G401.6 (cell line): ENCODE measurements around the gene POLR2L.

Experiments
- FAIRE-seq: peaks from 2 replicates; lab custom pipeline; 2012; peaks lifted over from hg19 to GRCh38; lab: Jason Lieb, UNC

Gene POLR2L

DNA sequence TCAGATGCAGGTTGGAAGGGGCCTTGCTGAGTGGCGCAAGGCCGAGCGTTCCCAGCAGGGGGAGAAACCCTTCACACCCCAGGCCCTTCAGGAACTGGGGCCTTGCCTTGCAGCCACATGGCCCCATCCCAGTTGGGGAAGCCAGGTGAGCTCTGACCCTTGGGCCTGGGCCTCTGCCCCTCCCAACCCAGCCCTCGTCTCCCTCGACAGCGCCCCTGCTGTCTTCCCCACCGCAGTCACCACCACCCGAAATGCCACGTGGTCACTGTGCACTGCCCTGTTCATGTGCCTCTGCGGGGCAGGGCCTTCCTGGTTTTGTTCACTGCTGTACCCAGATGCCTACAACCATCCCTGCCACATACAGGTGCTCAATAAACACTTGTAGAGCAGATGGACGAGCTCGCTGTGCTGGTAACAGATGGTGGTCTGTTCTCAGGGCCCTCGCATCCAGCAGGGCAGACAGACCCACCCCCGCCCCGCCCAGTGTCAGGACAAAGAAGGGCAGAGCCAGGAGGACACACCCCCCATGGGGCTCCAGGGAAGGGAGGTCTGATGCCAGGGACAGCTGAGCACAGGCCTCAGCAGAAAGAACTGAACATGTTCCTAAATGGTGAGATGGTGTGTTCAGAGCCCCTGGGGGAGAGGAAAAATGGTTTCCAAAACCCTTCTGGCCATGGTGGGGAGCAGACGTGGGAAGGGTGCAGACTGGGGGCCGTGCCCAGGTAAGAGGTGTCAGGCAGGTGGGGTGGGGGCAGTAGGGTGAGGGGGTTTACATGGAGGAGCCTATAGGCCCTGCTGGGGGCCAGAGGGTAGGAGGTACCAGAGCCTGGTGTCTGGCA, 3.7 kb downstream of the POLR2L start:
- FAIRE-seq, result no peak

DNA sequence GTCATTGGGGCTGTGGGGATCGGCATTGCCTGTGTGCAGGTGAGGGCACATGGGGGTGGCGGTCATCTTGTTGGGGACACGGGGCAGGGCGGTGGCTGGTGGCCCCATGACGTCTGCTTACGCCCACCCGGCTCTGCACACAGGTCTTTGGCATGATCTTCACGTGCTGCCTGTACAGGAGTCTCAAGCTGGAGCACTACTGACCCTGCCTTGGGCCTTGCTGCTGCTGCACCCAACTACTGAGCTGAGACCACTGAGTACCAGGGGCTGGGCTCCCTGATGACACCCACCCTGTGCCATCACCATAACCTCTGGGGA, 4.4 kb downstream of the POLR2L start:
- no peak for FAIRE-seq

DNA sequence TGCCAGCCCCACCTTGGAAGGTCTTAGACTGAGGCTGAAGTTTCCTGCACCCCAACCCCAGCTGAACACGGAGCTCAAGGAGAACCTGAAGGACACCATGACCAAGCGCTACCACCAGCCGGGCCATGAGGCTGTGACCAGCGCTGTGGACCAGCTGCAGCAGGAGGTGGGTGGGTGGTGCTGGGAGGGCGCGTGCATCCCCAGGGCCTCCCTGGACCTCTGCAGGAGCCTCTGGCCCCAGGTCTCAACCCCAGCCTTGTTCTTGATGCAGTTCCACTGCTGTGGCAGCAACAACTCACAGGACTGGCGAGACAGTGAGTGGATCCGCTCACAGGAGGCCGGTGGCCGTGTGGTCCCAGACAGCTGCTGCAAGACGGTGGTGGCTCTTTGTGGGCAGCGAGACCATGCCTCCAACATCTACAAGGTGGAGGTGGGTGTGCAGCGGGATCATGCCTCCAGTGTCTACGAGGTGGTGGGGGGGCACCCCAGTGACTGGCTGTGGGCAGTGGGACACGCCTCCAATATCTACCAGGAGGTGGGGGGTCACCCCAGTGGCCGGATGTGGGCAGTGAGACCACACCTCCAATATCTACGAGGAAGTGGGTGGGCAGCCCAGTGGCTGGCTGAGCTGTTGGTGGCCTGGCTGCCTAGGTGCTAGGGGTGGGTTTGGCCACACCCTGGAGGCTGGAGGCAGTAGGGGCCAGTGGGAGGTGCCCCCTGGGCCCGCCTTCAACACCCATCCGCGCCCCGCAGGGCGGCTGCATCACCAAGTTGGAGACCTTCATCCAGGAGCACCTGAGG, 4.9 kb downstream of the POLR2L start:
- FAIRE-seq, result no peak

DNA sequence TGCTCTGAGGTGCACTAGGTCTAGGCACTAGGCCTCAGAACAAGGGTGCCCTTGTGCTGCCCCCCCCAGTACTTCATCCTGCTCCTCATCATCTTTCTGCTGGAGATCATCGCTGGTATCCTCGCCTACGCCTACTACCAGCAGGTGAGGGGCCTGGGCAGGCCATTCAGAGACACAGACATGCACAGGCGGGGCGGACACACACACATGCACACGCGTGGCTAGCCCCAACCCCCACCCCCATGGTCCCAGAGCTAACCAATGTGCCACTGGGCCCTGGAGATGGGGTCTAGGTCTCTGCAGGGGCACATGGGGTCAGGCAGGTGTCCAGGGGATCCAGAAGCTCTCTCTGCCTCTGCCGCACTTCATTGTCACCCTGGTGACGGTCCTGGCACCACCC, 5.6 kb downstream of the POLR2L start:
- FAIRE-seq, result no peak

DNA sequence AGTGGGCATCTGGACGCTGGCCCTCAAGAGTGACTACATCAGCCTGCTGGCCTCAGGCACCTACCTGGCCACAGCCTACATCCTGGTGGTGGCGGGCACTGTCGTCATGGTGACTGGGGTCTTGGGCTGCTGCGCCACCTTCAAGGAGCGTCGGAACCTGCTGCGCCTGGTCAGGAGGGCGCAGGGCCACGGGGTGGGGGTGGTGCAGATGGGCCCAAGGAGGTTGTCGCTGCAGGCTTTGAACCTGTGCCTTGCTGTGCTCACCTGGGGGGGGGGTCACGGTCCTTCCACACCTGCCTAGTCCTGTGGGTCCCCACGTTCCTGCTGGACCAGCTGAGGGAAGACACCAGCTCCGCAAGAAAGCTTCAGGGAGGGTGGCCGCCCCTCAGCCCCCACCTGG, 6.1 kb downstream of the POLR2L start:
- no peak for FAIRE-seq

DNA sequence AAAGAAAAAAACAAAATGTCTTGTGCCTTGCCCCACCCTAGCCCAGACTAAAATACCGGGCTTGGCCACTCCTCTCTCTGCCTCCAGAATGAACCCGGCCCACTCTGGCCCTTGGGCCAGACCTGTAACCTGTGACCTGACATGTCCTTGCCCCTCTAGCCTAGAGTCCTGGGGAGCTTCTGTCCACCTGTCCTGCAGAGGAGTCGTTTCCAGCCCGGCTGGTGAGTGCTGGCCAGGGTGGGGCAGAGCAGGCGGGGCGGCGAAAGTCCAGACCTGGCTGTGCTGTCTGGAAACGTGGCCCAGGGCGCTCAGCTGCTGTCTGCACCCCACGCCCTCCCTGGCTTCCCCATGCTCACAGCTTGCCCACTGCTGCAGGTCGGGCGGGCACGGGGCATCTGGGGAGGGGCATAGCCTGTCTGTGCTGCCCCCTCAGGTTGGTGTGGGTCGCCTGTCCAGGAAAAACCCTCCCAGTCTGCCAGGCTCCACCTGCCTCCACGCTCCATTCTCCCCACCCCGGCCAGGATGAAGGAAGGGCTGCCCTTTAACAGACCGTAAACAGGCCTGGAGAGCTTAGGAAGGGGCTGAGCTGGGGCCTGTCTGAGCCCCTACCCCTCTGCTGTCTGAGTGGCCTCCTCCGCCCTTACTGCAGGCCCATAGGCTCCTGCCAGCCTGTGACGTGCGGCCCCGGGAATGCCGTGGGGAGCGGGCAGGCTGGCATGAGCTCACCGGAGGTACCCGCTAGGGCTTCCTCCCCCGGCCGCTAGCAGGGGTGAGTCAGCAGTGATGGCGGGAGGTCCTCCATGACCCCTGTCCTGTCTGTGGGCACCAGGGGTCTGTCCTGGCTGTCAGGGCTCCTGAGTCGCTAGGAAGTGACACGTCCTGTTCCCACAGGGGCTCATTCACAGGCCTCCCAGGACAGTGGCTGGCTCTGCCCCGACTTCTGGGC, 7.7 kb downstream of the POLR2L start:
- FAIRE-seq, result no peak

DNA sequence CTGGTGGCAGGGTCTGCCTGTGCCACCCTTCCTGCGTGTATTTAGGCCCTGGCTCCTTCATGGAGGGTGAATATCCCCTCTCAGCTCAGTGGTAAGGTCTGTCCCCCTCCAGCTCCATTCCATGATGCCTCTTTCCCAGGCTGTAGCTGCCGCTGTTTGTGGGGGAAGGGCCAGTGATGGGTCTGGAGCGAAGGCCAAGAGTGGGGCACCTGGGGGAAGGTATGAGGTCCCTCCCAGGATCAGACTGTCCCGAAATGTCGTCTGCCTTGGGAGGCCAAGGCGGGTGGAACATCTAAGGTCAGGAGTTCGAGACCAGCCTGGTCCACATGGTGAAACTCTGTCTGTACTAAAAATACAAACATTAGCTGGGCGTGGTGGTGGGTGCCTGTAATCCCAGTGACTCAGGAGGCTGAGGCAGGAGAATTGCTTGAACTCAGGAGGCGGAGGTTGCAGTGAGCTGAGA, 8.4 kb downstream of the POLR2L start:
- FAIRE-seq, result peak; percentile 19

DNA sequence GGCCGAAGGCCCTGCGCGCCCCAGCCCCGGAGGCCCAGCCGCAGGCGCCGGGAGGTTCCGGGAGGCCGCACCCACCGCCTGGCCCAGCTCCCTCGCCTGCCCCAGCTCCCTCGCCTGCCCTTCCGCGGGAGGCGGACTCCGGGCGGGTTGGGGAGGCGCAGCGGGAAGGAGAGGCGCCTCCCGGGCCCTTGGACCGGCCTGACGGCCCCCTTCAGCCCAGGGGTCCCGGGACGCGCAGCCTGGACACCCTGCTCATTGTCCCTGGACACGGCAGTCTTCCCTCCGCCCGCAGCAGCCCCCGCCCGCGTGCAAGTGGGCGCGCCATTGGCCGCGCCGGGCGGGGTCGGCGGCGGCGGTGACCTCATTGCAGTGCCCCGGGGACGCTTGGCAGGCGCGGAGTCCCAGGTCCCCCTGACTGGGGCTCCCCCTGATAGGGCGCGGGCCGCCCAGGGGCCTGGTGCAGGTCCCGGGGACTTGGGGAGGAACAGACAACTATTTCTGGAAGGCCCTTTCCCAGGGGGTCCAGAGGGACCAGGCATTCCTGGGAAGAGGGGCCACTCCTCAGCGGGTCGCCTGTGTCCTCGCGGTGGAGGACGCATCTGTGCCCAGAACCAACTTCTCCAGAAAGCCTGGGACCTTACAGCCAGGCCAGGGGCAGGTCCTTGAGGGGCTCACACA, 9.1 kb downstream of the POLR2L start:
- FAIRE-seq, result no peak

DNA sequence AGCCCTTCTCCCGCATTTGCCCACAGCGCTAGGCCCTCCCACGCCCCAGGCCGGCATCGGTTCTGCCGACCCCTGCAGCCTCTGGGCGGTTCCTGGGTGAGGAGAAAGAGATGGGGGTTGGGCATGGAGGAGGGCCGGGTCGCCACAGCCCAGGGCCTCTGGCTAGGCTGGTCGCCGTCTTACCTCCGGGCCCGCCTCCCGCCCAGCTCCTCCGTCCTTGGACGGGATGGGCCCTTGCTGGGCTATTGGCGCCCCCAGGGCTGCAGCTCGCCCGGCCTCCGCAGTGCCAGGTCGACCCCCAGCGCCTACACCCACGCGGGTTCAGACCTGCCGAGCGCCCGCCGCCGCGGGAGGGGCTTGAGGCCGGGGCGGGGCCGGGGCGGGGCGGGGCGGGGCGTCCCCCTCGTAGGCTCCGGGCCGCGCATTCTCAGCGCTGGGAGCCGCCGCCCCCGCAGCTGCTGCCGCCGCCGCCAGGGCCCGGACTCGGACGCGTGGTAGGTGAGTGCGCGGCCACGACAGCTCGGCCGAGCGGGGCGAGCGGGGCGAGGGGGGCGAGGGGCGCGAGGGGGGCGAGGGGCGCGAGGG, 9.7 kb downstream of the POLR2L start, which contains the start of gene CD151:
Gene CD151 (plus strand): TSS at position 424 of the 585 bp plus-strand sequence. CDS start 3,118 bp downstream, outside the sequence.
- FAIRE-seq, result no peak

DNA sequence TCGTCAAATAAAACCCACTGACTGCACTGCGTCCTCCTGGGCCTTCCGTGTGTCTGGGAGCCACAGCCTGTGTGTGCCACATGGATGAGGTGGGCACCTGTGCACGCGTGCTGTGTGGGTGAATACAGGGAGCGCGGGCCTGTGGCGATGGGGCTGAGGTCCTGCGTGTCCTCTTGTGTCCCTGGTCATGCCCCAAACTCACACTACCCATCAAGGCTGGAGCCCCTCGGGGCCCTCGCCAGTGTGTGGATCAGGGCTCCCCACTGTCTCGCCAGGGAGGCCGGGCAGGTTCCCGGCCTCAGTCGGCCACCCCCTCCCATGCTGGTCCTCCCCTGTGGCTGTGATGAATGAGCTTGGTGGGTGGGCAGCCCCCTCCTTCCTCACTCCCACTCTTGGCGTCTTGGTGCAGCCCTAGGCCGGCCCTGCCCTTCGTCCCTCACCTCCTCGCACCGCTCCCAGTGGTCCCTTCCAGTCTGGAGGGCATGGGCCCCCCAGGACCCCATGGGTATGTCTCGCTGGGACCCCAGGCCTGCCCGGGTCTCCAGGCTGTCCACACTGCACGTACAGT, 10.3 kb downstream of the POLR2L start:
- no peak for FAIRE-seq

DNA sequence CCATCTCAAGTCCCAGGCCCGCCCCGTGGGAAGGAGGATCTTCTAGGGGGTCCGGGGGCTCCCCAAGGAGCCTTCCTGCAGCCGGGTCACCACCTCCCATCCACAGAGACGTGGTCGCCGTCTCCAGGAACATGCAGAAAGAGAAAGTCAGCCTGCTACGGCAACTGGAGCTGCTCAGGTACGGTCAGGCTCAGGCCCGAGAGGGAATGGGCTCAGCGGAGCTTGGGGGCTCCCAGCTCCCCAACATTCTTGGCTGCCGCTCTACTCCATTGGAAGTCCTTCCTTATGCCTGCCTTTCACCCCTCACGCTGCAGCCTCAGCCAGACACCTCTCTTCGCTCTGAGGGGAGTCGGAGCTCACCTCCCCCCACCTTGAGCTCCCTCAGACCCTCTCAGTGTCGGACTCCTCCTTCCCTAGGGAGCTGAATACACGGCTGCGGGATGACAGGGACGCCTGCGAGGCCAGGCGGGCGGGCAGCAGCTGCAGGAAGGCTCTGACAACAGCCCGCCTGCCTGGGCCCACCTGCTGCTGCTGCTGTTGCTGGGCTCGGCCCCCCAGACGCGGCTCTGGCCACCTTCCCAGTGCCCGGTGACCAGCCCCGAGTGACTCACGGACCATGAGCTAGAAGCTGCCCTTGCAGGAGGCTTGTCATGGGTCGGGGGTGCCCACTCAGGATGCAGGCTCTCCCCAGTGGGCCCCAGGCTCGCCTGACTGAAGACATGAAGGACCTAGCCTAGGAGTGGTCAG, 11.0 kb downstream of the POLR2L start:
- FAIRE-seq, result no peak

DNA sequence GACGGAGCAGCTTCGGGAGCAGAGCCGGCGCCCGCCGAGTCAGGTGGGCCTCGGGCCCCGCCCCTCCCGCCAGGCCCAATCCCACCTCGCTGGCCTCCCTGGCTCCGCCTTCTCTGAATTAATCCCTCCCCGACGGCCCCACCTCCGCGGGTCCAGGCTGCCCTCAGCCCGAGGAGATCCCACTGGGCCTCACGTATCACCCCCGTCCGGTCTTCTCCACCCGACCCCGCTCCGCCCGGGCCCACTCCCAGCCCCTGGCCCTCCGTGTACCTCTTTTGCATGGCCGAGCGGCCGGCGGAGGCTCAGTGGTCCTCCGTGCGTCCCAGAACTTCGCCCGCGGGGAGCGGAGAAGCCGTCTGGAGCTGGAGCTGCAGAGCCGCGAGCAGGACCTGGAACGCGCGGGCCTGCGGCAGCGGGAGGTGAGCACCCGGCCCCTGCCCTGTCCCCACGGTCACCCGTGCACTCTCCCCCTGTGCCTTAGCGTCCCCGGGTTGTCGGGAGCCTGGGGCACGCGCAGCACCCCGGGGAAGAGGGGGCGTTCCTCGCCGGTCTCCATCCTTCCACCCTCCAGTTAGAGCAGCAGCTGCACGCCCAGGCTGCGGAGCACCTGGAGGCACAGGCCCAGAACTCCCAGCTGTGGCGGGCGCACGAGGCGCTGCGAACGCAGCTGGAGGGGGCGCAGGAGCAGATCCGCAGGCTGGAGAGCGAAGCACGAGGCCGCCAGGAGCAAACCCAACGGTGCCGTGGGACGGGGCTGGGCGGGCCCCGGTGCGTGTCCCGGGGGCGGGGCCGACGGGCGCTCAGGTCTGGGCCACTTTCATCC, 11.8 kb downstream of the POLR2L start:
- FAIRE-seq, result peak; percentile 94

DNA sequence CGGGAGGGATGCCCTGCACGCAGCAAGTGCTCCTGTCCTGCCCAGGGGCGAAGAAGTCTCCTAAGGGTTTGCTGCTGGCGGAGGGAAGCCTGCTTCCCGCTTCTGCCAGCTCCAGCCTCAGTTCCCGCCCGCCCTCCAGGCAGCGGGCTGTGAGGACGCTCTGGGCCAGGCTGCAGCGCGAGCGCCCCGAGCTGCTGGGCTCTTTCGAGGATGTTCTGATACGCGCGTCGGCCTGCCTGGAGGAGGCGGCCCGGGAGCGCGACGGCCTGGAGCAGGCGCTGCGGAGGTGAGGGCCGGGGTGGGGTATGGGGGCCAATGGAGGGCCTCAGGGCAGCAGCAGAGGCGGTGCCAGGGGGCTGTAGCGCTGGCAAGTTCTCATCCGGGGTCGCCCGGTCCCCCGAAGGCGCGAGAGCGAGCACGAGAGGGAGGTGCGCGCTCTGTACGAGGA, 12.5 kb downstream of the POLR2L start:
- no peak for FAIRE-seq

DNA sequence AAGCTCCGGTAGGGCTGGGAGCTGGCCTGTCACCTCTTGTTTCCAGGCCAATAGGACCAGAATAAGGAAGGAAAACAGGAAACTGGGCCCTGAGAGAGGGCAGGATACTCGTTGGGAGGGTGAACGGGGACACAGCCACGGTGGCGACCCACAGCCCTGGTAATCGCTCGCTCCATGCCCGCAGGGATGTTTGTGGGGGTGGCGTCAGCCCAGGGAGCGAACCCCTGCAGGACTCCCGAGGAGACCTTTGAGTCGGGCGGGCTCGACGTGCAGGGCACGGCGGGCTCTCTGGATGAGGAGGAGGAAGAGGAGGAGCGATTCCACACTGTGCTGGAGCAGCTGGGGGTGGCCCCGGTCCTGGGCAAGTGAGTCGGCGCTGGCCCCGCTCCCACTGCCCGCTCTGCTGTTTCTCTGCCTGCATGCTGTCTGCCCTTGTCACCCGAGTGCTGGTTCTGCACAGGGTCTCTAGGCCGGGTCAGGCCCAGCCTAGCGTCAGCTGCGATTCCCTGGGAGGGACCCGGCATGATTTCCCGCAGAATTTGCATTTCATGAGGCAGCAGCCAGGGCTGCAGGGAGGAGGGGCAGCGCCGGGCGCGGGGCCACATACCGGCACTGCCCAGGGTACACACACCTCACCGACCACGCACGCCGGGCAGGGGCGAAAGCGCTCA, 13.0 kb downstream of the POLR2L start:
- FAIRE-seq, result no peak

DNA sequence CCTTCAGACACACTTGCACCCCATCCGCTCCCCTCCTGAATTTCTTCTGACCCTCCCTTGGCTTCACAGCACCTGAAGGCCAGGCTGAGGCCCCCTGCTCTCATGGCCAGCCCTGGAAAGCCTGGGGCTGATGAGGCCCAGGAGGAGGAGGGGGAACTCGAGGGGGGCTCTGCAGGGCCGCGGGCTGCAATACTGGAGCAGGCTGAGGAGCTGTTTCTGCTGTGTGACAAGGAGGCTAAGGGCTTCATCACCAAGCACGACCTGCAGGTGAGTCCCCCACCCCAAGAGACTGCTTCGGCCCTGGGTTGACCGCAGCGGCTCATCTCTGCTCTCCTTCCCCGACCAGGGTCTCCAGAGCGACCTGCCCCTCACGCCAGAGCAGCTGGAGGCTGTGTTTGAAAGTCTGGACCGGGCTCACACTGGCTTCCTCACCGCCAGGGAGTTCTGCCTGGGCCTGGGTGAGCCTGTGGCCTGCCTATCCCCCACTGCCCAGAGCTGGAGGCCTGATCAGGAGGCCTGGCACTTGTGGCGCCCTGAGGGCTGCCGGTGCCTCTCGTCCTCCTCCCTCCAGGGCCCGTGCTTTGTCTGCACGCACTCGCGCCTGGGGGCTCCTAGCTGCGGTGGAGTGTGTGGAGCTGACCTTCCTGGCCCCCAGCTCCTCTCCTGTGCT, 13.7 kb downstream of the POLR2L start:
- no peak for FAIRE-seq

DNA sequence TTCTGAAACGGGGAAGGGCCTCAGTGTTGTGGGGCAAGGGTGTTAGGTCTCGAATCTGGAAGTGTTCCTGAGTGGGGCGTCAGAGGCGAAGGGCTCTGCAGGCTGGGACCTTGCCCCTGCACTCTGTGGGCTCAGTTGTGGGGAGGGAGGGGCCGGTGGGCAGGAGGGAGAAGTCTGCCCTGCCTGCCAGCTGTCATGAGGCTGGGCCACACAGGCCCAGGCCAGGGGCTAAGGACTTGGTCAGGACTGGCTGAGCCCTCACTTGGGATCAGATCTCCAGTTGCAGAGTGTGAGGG, 14.5 kb downstream of the POLR2L start, which contains the start of gene CRACR2B:
Gene CRACR2B (plus strand): TSS at position 23 of the 296 bp plus-strand sequence. CDS start 689 bp downstream, outside the sequence.
- FAIRE-seq, result no peak

DNA sequence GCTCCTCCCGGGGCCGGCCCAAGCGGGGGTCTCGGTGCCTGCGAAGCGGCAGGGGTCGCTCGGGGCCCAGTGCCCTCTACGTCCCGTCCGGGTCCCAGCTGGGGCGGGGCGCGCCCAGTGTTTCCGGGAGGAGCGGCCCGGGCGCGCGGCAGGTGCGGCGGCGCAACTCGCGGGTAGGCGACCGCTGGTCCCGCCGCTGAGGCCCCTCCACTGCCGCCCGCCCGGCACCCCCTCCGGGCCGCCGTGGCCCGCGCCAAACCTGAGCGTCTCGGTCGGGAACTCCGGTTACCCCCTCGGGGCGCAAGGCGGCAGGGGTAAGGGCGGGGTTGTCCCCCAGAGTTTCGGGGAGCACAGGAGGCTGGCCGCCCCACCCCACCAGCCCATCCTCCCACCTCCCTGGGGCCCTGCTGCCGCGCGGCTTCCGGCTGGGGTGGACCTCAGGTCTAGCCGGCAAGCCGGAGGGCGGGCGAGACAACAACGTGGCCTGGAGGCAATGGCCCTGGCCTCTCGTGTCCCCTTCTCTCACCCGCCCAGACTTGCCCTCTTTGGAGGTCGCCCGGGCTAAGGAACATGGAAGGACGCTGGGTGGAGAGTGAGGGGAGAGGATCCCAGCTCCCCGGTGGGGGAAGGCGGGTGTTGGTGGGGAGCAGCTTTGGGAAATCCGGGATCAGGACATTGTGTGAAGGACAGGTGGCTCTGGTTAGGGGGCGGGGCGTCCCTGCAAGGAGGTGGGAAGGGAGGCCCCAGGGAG, 15.0 kb downstream of the POLR2L start:
- FAIRE-seq, result no peak

DNA sequence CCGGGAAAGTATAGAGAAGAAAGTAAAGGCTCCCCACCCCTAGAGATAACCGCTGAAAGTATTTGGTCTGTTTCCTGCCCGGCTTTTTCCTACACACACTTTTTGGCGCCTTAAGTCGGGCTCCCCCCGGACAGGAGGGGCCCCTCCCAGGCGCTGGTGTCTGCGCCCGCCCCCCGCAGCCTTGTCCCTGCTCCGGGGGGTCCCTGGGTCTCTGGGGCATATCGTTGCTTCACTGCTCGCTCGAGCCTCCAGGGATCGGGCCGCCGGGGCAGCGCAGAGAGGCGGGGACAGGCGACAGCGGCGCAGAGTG, 15.5 kb downstream of the POLR2L start:
- no peak for FAIRE-seq
